GM12891 (cell line): ENCODE measurements around the gene PPP2R3B.
A peak's percentile ranks its signal among the peaks of the same experiment; 100 is the strongest.

Source experiments
- DNase-seq: peaks from one replicate; pipeline ENCODE4 v3.0.0; 2011; ENCODE audit warnings: low spot score; ENCODE audit not compliant: insufficient read length
- FAIRE-seq: peaks from 2 replicates; lab custom pipeline; 2011; peaks lifted over from hg19 to GRCh38; lab: Jason Lieb, UNC
- PAX5 ChIP-seq: IDR thresholded peaks from 2 replicates; pipeline ENCODE4 v1.6.1; 2011; ENCODE audit warnings: low read length, moderate library complexity, mild to moderate bottlenecking; ENCODE audit not compliant: insufficient read depth, severe bottlenecking
- POLR2A ChIP-seq: IDR thresholded peaks from 2 replicates; pipeline ENCODE4 v1.6.1; 2011; ENCODE audit warnings: low read depth, low read length, control low read depth
- POLR2AphosphoS5 ChIP-seq: IDR thresholded peaks from 2 replicates; pipeline ENCODE4 v1.6.1; 2011; ENCODE audit warnings: low read depth, low read length, control low read depth
- POU2F2 ChIP-seq: IDR thresholded peaks from 2 replicates; pipeline ENCODE4 v1.6.1; 2011; ENCODE audit warnings: low read depth, mild to moderate bottlenecking, control low read depth, low read length, moderate library complexity
- SPI1 ChIP-seq: IDR thresholded peaks from 2 replicates; pipeline ENCODE4 v1.6.1; 2011; ENCODE audit warnings: low read depth, low read length, control low read depth
- TAF1 ChIP-seq: IDR thresholded peaks from 2 replicates; pipeline ENCODE4 v1.6.1; 2011; ENCODE audit warnings: low read depth, low read length, control low read depth

PPP2R3B gene

DNA sequence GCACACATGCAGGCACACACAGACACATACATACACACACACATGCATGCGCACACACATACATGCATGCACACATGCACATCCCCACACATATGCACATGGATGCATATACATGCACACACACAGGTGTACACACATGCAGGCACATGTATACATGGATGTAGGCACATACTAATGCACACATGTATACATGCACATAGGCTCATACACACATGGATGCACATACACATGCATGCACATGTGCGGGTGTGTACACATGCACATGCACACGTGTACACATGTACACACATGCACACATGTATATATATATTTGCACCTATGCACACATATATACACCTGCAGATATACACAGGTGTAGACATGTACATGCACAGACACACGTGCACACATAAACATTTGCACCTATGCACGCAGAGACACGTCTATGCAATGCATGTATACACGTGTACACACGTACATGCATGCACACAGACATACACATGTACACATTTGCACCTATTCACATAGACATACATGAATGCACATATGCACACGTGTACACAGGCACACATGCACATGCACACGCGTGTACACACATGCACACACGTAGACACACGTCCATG is 101.5 kb downstream of the PPP2R3B start:
- DNase-seq (no peak), FAIRE-seq (peak; percentile 92)
- TF ChIP-seq POLR2AphosphoS5, result no peak
- no peak for TF ChIP-seq PAX5
- TF ChIP-seq TAF1, result no peak
- TF ChIP-seq SPI1, result no peak
- no peak for TF ChIP-seq POU2F2
- no peak for TF ChIP-seq POLR2A
